Neuron (in vitro differentiated cells): ENCODE measurements around the gene UBR1.

Experiments used
- H2AFZ ChIP-seq: one replicate; pipeline ENCODE4 v1.6.1; 2013; ENCODE audit warnings: low read depth, mild to moderate bottlenecking, inconsistent platforms, low read length, moderate library complexity
- H3K27me3 ChIP-seq: one replicate; pipeline ENCODE4 v1.6.1; 2013; ENCODE audit warnings: low read length; ENCODE audit not compliant: insufficient read depth
- H3K36me3 ChIP-seq: one replicate; pipeline ENCODE4 v1.6.1; 2013; ENCODE audit warnings: low read length; ENCODE audit not compliant: insufficient read depth
- H3K4me1 ChIP-seq: one replicate; pipeline ENCODE4 v1.6.1; 2013; ENCODE audit warnings: low read length; ENCODE audit not compliant: insufficient read depth
- H3K4me3 ChIP-seq: 2 replicates; pipeline ENCODE4 v1.5.1; 2013; ENCODE audit warnings: mild to moderate bottlenecking, low read length, moderate library complexity
- H3K9me3 ChIP-seq: one replicate; pipeline ENCODE4 v1.6.1; 2013; ENCODE audit warnings: low read length

Gene UBR1

DNA sequence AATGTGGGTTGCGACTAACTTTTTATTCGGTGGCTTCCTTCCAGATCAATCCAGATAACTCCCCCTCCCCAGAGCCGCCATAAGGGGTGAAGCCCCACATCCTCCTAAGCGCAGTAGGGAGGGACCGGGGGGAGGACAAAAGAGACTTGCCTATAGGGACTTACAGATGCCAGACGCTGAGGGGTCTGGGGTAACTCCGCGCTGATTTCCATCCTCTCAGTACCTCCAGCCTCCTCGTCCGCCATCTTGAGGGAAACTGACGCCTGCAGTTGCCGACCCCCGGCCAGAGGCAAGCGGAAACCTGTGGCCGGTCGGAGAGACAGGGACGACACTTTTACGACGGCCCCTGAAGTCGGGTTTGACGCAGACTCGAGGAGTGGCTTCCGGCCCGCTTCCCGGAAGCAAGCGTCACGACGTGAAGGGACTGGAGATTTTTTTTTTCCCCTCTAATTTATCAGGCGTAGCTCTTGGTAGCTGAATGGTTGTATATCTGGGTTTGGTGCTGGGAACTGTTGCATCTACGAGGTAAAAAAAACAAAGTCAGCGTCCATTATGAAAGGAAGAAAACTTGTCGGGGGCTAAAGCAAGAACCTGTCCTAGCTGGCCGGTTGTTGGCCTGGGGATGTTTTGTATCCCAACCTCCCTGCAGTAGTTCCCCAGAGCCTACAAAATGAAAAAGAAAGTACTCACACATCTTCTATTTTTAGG, at the start of gene UBR1:
Gene UBR1 (minus strand): TSS at position 261 of the 708 bp plus-strand sequence. CDS start 16 bp downstream, at position 245.
- Histone ChIP-seq H2AFZ (peak within 1 kb of the TSS; percentile 64), H3K36me3 (peaks cover 24% of the 10 kb centered on the region), H3K4me1 (peaks cover 14% of the 10 kb centered on the region), H3K9me3 (peaks cover 4% of the 10 kb centered on the region), H3K27me3 (no peaks in the 10 kb centered on the region), H3K4me3 (peak within 1 kb of the TSS; percentile 90)

DNA sequence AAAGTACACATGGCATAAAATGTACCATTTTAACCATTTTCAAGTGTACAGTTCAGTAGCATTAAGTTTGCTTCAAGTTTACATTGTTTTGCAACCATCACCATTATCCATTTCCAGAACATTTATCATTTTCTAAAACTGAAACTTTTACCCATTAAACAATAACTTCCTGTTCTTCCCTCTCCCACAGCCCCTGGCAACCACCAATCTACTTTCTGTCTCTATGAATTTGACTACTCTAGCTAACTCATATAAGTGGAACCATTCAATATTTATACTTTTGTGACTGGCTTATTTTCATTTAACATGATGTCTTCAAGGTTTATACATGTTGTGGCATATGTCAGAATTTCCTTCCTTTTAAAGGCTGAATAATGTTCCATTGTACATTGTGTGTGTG, 47.4 kb upstream of the UBR1 start:
- Histone ChIP-seq H3K27me3 (no peaks in the 10 kb centered on the region), H3K9me3 (no peaks in the 10 kb centered on the region), H2AFZ (no peak overlapping the region), H3K4me1 (no peaks in the 10 kb centered on the region), H3K36me3 (peaks cover 44% of the 10 kb centered on the region), H3K4me3 (no peak overlapping the region)

DNA sequence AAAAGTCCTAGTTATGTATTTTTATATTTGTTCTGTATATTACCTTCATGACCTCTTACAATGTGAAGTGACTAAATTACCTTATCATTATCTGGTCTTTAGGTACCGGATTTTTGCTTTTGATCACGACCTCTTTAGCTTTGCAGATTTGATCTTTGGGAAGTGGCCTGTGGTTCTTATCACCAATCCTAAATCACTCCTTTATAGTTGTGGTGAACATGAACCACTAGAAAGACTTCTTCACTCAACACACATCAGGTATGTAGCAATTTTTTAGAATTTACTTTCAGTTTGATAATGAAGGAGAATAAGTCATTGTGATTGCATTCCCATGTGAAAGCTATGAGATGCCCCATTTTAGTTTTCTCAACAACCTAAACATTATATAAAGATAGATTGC, 45.9 kb upstream of the UBR1 start:
- H3K9me3 ChIP-seq: no peaks in the 10 kb centered on the region
- H3K4me1 ChIP-seq: no peaks in the 10 kb centered on the region
- no peaks in the 10 kb centered on the region for H3K27me3 ChIP-seq
- no peak overlapping the region for H2AFZ ChIP-seq
- peaks cover 42% of the 10 kb centered on the region for H3K36me3 ChIP-seq
- H3K4me3 ChIP-seq: no peak overlapping the region

DNA sequence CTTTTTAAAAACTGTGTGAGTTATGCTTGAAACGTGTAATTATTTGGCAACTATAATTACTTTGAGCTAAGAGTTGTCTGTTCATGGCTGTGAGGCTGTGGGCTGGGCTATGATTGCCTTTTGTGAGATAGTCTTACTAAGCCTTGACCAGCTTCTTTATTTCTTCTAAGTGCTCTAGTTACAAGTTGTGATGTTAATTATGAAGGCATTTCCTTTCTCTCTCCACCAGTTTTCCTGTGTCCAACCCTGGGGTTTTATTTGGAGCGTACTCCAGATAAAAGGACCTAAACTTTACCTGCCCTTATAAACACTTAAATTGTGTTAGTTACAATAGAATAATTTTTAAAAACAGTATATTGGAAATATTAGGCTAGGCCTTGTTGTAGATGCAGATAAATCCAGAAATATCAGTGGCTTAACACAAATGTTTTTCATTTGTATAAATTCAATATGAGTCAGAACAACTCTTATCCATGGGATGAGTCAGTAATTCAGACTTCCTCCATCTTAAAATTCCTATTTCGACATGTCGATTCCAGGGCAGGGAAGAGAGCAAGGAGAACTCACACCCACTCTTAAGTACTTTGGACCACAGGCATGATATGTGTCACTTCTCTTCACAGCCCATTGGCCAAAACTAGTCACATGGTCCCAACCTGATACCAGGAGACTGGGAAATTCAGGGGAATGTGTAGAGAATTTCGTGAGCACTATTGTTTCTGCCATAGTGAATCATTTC, 44.5 kb upstream of the UBR1 start:
- Histone ChIP-seq H2AFZ (no peak overlapping the region), H3K4me1 (no peaks in the 10 kb centered on the region), H3K36me3 (peaks cover 36% of the 10 kb centered on the region), H3K4me3 (no peak overlapping the region), H3K27me3 (no peaks in the 10 kb centered on the region), H3K9me3 (no peaks in the 10 kb centered on the region)

DNA sequence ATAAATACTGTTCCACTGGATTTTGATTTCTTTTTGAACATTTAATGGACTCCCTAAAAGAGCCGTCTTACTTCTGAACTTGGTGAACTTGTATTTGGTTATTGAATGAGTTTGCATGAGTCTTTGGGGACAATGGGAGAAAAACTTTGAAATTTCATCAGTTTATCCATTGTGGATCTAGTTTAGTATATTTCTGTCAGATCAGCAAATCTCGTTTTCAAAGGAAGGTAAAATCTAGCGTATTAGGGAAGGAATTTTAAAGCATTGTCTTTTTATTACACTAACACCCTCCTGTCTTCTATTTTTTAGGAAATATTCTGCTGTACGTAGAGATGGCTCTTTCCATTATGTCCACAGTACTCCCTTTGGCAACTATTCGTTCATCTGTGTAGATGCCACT, 40.3 kb upstream of the UBR1 start:
- no peaks in the 10 kb centered on the region for H3K4me1 ChIP-seq
- no peak overlapping the region for H2AFZ ChIP-seq
- no peaks in the 10 kb centered on the region for H3K9me3 ChIP-seq
- H3K4me3 ChIP-seq: no peak overlapping the region
- H3K36me3 ChIP-seq: peaks cover 17% of the 10 kb centered on the region
- no peaks in the 10 kb centered on the region for H3K27me3 ChIP-seq

DNA sequence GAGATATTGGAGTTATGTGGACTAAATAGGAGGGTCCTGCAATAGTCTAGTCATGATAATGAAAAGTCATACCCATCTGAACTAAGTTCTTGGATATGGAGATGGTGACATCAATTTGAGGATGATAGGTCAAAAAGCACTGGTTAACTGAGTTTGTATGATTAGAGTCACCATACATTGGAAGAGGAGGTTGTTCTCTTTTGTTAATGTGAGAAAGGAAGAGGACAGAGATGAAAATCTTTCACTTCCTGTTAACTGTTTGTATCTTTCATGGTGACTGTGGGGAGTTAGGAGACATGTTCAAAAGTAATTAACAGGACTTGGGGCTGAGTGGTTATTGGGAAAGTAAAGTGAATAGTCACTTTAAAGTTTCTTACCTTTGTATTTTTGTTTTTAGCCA, 38.7 kb upstream of the UBR1 start:
- peaks cover 23% of the 10 kb centered on the region for H3K36me3 ChIP-seq
- H3K27me3 ChIP-seq: no peaks in the 10 kb centered on the region
- peaks cover 6% of the 10 kb centered on the region for H3K9me3 ChIP-seq
- H2AFZ ChIP-seq: no peak overlapping the region
- no peak overlapping the region for H3K4me3 ChIP-seq
- no peaks in the 10 kb centered on the region for H3K4me1 ChIP-seq

DNA sequence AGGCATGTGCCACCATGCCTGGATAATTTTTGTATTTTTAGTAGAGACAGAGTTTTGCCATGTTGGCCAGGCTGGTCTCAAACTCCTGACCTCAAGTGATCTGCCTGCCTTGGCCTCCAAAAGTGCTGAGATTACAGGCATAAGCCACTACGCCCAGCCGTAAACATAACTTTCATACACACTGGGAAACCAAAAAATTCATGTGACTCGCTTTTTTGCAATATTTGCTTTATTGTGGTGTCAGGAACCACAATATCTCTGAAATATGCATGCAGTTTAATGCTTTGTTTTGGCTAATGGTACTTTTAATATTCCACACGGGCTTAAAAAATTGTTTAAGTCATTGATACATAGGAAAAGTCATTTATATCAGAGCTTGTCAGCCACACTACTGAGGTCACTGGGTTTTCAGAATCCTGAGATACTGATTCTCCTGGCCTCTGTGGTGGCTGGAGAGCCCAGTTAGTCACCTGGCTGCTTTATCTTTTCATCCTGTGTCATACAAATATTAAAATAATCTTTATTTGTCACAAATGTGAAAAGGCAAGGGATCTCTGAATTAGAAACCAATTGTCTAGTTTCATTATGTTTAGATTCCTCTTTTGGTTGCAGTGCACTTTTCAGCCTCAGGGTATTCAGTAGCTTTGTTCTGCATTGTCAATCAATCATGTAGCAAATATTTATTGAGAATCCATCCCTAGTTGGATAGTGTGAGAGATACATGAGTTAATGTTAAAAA, 37.5 kb upstream of the UBR1 start:
- peaks cover 6% of the 10 kb centered on the region for H3K9me3 ChIP-seq
- H3K4me3 ChIP-seq: no peak overlapping the region
- H3K27me3 ChIP-seq: no peaks in the 10 kb centered on the region
- peaks cover 27% of the 10 kb centered on the region for H3K36me3 ChIP-seq
- no peak overlapping the region for H2AFZ ChIP-seq
- no peaks in the 10 kb centered on the region for H3K4me1 ChIP-seq

DNA sequence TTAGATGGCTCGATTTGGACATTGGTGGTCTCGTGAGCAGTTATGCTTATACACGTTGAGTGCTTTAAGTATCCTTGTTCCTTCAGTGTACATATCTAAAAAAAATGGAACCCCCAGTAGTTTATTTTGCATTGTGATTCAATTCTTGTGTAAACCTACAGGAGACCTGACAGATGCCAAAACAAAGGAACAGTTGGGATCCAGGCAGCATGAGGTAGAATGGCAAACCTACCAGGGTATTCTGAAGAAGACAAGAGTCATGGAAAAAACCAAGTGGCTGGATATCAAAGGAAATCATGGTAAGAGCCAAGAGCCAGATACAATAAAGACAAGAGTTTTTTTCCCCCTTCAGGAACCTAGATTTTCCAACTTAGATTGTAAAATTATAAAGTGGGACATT, 29.5 kb upstream of the UBR1 start:
- Histone ChIP-seq H3K36me3 (peaks cover 34% of the 10 kb centered on the region), H3K4me1 (peaks cover 11% of the 10 kb centered on the region), H3K27me3 (no peaks in the 10 kb centered on the region), H3K4me3 (no peak overlapping the region), H2AFZ (no peak overlapping the region), H3K9me3 (peaks cover 1% of the 10 kb centered on the region)

DNA sequence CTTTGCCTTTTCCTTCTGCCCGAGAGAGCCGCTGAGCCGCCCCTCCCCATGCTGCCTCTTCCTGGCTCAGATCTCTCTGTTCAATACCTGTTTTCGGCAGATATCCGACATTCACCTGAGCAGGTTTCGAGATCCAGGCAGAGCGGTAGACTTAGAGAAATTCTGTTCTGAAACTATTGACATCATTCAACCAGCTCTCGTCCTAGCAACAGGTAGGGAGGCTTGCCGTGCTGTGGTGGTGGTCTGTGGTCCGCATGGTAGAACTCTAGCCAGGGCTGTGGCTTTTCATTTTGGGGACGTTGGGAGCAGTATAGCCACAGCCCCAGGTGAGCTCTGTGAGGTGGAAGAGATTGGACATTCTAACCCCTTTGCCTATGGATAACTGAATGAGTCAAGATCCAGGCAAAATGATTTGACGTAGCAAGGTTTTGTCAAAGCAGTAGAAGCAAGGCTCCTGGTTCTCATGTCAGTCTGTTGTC, 28.4 kb upstream of the UBR1 start:
- Histone ChIP-seq H3K4me3 (peak overlapping the region; percentile 74), H3K9me3 (no peaks in the 10 kb centered on the region), H3K4me1 (peaks cover 11% of the 10 kb centered on the region), H3K36me3 (peaks cover 24% of the 10 kb centered on the region), H3K27me3 (no peaks in the 10 kb centered on the region), H2AFZ (peak overlapping the region; percentile 97)

DNA sequence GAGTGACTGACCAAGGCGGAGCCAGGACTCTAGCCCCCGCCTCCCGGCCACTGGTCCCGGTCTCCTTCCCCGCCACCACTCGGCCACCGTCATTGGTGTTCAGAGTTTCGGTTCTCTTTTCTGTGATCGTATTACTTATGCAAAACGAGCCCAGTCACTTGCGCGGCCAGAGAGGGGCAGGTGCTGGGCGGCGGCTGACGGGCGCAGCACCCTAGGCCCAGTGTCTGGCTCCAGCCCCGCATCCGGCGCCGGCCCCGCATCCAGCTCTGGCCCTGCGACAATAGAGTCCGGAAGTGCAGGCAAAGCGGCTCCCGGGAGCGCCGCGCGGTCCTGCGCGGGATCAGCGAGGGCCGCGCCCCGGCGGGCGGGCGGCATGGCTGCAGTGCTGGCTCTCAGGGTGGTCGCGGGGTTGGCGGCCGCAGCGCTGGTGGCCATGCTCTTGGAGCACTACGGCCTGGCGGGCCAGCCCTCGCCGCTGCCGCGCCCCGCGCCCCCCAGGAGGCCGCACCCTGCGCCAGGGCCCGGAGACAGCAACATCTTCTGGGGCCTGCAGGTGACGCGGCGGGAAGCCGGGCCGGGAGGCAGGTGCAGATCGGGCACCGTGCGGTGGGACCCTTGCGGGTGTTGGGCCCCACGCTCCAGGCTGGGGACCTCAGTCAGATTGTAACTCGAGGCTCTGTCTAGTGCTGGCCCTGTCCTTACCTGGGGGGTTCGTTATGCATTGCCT, 27.8 kb upstream of the UBR1 start, which contains the start of gene TMEM62:
Gene TMEM62 (plus strand): TSS at position 157 of the 727 bp plus-strand sequence. CDS start 217 bp downstream, at position 374.
- Histone ChIP-seq H3K9me3 (no peaks in the 10 kb centered on the region), H3K36me3 (peaks cover 19% of the 10 kb centered on the region), H3K27me3 (no peaks in the 10 kb centered on the region), H3K4me1 (peaks cover 11% of the 10 kb centered on the region), H2AFZ (peak within 1 kb of the TSS; percentile 97), H3K4me3 (peak within 1 kb of the TSS; percentile 74)

DNA sequence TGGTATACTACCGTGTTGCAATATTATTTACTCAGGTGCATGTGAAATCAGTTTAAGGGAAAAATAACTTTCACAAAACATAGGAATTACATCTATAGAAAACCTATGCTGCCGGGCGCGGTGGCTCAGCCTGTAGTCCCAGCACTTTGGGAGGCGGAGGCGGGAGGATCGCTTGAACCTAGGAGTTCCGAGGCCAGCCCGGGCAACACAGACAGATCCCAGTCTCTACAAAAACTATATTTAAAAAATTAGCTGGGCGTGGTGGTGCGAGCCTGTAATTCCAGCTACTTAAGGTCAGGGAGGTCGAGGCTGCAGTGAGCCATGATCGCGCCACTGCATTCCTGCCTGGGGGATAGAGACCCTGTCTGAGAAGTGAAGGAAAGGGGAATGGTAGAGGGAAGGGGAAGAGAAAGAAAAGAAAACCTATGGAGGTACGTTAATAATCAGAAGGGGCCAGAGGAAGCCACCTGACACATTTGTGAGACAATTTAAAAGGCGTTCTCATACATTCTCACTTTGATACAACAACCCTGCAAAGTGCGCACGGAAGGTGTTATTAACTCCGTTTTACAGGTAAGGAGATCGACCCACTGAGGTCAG, 27.1 kb upstream of the UBR1 start:
- Histone ChIP-seq H3K27me3 (no peaks in the 10 kb centered on the region), H3K4me3 (peak overlapping the region; percentile 74), H3K4me1 (peaks cover 11% of the 10 kb centered on the region), H3K9me3 (no peaks in the 10 kb centered on the region), H2AFZ (peak overlapping the region; percentile 97), H3K36me3 (peaks cover 12% of the 10 kb centered on the region)

DNA sequence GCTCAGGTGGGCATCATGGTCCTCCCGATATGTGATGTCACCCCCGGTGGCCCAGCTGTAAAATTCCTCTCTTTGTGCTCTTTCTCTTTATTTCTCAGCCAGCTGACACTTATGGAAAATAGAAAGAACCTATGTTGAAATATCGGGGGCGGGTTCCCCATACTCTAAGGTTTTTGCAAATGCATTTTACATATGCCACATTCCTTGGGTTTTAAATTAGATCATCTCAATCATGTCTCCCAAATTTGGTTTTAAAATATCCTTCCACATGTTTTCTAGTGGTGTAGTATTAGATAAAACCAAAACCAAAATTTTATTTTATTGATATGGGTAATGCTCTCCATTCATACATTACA, 23.1 kb upstream of the UBR1 start:
- no peaks in the 10 kb centered on the region for H3K27me3 ChIP-seq
- H3K4me1 ChIP-seq: peaks cover 3% of the 10 kb centered on the region
- no peak overlapping the region for H3K4me3 ChIP-seq
- no peaks in the 10 kb centered on the region for H3K36me3 ChIP-seq
- H3K9me3 ChIP-seq: no peaks in the 10 kb centered on the region
- H2AFZ ChIP-seq: no peak overlapping the region
